Suppressor macrophage (primary cell): ENCODE data around the gene FREY1.

Experiments used
- DNase-seq, 4 experiments: peaks; one replicate each; pipeline ENCODE4 v3.0.0-alpha.2; 2020 to 2022

The FREY1 gene

DNA sequence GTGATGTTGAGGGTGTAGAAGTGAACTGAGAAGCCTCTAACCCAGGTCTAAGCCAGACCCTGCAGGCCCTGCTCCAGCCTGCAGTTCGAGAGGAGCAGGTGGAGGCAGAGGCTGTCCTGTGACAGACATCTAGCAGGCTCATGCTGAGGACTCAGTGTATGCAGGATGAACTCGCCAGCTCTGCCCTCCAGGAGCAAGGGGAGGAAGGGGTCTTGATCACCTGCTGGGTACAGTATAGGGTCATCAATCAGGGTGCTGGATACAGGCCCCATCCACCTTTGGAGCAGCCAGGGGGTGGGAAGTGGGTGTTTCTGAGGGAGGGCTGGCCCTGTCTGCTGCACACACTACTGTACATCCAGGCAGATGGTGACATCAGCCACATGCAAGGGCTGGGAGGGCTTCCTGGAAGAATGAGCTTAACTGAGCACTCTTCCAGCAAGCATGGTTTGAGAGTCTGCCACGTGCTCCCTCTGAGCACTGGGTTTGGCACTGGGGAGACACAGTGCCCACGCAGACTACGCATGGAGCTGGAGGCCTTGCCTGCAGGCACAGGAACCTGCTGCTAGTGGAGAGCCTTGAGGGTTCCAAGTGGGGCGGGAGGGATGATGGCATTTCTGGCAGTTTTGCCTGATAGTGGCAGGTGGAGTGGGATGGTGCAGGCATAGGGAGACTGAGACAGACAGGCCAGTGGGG, 12.4 kb downstream of the FREY1 start:
- no peak for DNase-seq

DNA sequence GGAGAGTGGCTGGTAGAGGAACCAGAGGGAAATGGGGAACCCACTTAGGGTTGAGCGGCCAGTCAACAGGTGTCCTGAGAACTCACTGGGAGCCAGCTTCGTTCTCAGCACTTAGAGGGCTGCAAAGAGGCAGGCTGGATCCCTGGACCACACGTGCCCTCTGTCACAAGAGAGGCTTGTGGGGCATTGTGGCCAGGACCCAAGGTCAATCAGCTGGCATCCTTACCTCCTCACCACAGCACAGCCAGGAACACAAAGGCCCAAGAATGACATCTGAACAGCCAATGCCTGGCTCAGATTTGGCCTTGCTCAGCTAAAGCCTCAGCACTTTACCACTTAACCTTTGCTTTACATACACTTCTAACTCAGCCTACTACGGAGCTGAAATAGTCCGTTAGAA, 14.2 kb downstream of the FREY1 start:
- DNase-seq: no peak

DNA sequence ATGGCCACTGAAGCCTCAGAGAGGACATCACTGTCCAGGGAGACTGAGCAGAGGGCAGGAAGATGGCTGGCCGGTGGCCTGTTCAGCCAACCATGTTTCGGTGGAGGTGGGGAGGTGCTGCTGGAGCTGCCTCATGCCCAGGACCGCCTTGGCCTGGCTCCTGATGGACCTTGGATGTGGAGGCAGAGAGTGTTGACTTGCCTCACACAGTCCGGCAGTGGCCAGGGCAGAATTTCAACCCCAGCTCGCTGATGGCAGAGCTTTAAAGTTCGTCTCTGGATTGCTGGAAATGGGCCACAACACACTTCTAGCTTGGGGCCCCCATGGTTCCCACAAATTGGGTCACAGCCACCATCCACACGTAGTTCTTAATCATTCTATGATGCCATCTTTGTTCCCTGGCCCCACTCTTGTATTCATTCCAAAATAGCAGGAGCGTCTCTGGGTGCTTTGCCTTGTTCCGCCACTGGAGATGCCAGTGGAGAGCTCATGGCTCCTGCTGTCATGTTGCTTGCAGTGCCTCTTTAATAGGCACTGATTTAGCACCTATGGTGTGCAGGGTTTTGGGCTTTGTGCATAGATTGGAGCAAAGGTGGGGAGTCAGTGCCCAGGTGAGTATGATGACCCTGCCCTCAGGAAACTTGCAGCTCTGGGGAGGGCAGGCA, 16.1 kb downstream of the FREY1 start:
- no peak for DNase-seq

DNA sequence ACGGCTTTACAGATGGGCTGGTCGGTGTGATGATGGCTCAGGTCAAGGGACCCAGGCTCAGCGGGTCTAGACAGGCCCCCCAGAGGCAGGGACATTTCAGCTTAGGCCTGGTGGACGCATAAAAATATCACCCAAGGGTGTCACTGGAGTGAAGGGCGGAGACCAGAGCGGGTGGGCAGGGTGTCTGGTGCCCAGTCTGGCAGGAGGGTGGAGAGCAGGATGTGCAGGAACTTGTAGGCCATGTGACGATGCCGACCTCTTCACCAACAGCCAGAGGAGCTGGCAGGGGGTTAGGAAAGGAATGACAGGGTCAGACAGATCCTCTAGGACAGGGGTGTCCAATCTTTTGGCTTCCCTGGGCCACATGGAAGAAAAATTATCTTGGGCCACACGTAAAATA, 17.1 kb downstream of the FREY1 start:
- no peak for DNase-seq

DNA sequence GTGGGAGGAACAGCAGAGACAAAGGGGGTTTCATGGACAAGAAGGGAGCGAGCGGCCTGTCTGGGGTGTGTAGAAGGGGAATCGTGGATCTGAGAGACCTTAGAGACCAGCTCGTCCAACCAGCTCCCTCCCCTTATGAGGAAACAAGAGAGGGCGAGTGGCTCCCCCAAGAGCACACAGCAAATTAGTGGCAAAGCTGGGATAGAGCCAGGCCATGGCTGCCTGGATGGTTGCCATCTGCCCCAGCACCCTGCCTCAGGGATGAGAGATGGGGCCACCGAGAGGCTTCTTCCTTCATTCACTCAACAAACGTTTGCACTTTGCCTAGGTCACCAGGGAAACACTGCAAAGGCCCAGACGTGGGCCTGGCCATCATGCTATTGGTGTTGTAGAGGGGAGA, 17.5 kb downstream of the FREY1 start:
- no peak for DNase-seq

DNA sequence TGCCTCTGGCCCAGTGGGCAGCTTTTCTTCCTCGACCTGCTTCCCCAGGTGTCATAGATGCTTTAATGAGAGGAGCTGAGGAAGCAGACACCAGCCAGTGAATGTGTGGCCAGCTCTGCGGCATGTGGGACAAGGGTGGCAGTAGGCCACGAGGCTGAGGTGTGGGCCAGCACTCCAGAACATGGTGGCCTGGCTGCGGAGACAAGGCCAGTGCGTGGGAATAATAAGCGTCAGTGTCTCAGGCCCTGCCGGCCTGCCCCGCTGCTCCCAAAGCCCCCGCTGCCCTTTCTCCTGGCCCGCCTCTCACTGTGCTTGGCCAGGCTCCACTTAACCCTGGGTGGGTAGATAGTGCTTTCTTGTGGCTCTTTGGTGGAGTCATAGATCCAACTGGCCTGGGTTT, 19.5 kb downstream of the FREY1 start:
- DNase-seq: no peak

DNA sequence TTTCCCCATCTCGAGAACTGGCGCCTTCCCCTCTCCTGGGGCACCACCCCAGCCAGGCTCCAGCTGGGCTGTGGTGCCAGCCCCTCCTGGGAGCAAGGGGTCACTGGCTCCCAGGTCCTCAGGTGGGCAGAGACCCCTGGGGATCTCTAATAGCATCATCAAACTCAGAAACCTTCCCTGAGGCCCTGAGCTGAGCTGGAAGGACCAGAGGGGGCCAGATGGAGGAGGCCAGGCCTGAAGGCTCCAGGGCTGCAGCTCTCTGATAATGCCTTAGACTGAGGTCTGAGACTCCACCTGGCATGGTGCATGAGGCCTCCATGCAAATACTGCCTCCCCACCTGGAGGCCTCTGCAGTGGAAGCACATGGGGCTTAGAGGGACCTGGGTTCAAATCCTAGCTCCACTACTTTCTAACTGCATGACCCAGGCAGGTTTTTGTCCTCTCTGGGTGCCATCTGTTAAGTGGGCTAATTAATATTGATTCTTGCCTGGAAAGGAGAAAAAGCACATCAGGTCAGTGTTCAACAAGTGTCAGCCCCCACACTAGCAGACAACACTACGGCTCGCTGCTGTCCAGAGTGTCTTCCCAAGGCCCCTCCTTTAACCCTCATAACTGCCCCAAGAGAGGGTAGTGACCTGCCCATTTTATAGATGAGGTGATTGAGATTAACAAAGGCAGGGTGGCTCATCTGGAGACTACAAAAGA, 20.1 kb downstream of the FREY1 start:
- no peak for DNase-seq

DNA sequence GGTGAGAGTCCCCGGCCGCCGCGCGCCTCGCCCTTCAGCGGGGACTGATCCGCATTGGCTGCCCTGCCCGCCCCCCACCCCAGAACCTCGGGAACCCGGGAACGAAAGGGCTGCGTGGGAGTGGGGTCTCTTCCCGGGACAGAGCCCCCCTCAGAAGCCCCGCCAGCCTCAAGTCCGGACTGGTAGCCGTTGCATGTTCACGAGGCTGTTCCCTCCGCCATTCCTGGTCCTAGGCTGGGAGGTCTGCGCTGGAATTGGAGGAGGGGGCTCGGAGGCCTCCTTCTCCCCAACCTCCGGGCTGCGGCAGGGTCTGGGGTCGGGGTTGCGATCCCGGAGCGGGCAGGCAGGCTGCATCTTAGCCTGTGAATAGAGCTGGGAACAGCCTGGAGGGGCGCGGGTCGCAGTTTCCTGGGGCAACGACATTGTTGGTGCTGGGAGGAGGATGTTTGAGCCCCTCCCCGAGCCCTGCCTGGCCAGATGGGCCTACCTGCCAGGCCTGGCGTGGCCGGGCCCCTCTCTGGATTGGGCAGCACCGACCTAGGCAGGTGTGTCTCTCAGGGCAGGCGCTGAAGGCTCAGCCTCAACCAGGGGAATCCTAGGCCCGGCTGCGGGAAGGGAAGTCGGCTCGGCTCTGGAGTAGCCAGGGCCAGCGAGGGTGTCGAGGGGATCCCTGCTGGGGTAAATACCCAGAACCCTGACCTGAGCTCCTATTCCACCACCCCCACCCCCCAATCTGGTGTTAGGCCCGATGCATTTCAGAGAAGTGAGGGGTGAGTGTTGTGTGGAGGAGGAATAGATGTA, 20.9 kb downstream of the FREY1 start:
- no peak for DNase-seq

DNA sequence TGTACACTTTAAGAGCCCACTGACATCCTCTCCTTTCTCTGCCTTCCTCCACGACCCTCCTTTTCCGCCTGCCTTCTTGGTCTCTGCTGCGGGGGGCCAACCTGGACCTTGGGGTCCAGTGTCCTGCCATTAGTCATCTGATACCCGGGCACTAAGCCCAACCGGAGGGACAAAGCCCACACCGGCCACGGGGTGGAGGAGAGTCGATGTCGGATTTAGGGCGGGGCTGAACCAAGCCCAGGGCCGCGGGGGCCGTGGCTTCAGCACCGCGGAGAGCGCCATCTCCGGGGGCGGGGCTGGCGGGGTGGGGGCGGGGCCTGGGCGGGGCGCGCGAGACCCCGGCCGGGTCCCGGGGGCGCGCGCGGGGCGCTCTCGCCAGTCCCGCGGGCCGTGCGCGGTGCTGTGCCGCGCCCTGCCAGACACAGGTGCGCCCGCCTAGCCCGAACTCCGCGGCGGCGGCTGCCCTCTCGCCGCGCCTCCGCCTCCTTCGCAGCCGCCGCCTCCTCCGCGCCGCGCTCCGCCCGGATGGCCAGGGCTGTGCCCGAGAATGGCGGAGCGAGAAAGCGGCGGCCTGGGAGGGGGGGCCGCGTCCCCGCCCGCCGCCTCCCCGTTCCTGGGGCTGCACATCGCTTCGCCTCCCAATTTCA, 21.7 kb downstream of the FREY1 start, which contains the start of gene MAPK8IP1:
Gene MAPK8IP1, plus strand, starts transcription at position 378 of the 647 bp plus-strand sequence. Its CDS starts 170 bp downstream, at position 548.
- peak; percentile 46 to 79 (median 58) for DNase-seq

DNA sequence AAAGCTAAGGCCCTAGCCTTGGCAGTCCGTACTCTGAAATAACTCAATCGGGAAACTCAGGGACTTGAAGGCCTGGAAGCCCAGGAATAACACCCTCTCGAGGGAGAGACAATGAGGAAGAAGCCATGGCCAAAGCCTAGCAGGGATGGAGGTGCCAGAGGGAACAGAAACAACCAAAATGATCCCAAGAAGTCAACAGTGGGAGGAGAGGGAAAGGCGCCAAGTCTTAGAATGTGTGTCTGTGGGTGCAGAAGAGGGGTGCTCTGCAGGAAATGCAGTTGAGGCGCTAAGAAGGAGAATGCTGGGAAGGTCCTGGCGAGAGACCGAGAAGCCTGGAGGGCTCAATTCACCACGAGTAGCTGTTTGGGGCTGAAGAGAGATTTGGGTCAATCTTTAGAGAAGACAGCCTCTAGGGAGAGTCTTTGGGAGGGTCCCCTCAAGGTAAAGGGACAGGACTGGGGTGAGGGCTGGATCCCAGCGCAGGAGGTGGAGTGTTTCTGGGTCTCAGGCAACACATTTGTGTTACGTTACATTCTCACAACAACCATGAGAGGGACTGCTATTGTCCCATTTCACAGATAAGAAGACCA, 22.4 kb downstream of the FREY1 start:
- no peak for DNase-seq

DNA sequence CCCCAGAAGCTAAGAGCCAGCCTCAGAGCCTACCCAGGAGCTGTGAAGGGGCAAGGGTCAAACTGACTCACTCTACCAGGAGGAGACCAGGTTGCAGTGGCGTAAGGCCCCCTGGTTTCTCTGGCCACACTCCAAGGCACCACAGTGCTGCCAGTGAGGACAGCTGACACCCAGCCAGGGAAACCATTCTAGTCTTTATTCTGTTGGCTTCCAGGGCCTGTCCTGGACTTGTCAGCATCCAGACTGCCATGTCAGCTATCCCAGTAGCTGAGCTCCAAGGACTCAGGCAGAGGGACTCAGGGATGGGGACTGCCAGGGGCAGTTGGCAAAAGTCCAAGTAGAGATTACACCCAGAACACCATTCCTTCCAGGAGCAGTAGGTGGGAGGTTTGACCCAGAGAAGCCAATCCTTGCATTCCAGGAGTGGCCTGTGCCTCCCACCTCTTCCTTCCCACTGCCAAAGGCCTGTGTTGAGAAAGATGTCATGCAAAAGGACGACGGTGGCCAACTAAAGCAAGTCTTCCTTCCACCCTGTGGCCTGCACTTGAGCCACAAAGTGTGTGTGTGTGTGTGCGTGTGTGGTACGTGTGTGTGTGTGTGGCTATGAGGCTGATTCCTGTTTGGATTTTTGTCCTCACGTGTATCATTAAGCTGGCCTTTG, 25.2 kb downstream of the FREY1 start:
- DNase-seq: peak in 2 of 4 experiments; percentile 19 to 22

DNA sequence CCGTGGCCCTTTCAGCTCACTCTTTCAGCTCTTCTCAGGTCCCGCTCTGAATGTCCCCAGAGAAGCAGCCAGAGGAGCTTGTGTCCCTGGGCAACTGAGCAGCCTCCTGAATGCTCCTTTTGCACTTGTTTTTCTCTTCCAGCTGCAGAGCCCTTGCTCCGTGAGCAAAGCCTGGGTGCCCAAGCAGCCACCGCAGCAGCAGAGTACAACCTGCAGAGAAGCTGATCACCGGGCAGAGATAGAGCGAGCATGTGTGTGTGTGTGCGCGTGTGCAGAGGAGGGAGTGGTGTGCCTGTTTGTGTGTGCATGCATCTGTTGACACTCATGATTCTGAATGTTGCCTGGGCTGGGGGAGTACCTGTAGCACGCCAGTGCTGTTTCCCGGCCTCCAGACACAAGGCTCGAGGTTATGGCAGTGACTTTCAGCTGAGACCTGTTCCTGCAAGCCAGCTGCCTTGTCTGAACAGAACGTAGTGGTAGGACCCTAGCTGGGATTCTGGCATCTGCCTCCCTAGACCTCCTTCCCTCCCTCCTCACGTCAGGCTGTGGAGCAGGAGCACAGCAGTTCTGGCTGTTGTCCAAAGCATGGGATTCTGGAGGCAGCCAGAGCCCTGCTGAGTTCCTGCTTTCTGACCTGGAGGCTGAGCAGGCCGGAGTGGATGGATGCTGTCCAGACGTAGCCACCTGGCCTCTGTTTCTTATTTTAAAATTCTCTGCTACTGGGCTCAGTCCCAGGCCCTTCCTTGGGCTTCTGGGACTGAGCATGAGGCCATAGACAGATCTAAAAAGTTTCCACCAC, 26.1 kb downstream of the FREY1 start:
- no peak for DNase-seq

DNA sequence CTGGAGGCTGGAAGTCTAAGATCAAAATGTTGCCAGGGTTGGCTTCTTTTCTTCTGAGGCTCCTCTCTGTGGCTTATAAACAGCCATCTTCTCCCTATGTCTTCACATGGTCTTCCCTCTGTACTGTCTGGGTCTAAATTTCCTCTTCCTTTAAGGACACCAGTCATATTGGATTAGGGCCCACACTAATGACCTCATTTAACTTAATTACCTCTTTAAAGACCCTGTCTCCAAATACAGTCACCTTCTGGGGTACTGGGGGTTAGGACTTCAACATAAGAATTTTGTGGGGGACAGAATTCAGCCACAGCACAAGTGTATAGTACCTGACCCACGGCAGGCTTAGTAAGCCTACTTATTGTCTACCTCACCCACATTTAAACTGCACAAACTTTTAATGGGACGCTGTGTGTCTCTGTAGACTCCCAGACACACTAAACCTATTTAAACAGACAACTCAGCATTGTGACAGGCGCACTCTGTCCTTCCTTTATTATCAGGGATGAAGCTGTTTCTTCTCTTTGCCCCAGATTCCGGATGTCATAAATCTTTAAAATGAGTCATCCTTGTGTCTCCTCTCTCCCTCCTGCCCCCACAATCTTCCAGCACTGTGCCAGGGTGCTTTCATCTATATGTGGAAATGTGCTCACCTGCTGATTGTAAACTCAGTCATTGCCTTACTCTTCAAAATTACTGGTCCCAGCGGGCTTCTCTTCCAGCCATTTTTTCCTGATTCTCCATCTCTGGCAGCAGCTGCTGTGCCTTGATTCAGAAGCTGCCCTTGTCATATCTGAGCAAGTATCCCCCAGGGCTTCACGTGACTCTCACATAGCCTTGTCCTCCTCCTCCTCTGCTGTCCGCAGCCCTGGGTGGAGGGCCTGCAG, 27.0 kb downstream of the FREY1 start:
- peak in 1 of 4 experiments; percentile 9 for DNase-seq

DNA sequence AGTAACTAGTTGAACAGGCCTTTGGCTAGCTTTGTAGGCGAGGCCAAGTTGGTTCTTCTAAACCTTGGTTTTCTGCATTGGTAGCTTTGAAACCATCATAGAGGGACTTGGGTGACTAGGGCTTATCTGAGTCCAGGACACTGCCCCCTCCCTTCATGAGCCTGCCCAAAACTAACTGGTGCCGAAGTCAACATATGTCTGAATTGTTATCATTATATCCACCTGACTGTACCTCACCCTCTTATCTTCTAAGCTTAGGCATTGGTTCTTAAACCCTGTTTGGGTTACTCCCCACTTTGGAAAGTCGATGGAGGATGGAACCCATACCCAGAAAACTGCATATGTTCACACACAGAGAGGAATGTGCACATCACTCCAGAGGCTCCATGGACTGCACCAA, 29.2 kb downstream of the FREY1 start:
- no peak for DNase-seq

DNA sequence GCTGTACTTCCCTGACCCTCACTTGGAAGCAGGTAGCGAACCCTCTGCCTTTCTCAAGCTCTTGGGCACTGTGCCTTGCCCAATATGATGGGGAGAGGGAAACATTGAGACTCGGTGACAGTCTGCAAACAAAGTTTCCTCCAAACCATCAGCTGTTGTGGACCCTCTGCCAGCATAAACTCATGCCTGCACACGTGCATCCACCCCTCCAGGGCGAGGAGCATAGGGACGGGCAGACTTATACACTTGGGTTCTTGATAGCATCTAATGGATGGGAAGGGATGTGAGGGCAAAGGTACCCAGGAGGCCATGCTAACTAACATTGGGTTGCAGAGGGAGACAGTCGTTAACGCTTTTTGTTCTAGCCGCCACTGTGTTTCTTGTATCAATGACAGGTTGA, 29.9 kb downstream of the FREY1 start:
- DNase-seq: no peak

DNA sequence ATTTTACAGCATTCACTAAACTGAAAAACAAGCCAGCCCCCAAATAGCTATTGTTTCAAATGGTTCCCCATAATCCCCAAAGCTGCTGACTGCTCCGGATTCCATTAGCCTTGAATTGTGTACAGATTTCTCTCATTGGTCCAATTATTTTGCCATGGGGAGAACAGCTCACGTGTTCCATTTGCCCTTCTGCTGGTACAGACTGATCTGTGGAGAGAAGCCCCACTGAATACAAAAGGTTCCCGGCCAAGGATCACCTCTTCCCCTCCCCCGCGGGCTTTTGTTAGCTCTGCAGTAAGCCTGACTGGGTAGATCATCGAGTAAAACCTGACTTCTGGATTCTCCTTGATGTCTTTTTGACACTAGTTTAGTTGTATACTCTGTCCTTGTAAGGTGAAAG, 30.7 kb downstream of the FREY1 start:
- no peak for DNase-seq

DNA sequence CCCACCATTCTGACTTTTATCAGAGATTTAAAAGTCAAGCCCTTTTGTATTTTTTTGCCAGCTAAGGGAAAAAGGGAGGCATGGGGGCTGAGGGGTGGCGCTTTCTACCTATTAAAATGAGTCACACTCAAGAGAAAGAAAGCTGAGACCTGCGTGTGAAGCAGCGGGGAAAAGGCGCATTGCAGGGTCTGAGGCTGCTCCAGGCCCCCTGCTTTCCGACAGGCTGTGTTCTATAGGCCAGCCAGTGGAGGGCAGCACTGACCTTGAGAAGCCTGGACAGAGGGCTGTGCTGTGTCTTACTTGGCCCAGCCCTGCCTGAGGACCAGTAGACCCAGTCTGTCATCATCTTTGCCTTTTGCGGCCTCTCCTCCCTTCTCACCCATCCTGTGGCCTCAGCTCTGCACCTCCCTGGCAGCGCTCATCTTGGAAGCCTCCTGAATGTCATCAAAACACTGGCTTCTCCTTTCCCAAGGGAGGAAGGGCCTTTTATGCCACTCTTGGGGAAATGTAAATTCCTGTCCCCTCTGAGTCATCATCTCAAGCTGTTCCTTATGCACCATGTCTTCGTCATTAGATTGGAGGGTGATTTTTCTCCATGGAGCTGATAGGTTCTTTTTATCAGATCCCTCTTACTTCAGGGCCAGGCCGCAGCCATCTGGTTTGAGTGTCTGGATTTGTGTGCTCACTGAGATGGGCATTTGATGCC, 34.3 kb downstream of the FREY1 start:
- peak; percentile 40 to 62 (median 55) for DNase-seq

DNA sequence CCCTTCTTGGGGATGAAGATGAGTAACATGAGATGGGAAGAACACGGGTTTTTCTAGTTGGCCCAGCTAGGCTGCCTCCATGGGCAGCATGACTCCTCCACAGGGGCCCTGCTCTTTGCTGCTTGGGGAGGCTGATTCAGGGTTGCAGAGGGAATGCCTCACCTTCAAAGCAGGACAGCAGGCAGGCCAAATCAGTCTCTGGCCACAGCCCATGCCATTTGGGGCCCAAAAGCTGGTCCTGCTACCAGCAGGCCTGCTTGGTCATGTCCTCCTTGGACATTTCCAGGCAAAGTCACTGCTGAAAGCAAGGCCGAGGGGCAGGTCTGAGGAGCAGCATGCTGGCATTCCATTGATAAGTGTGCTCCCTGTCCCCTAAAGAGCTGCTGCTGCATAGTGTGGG, 35.4 kb downstream of the FREY1 start:
- no peak for DNase-seq

DNA sequence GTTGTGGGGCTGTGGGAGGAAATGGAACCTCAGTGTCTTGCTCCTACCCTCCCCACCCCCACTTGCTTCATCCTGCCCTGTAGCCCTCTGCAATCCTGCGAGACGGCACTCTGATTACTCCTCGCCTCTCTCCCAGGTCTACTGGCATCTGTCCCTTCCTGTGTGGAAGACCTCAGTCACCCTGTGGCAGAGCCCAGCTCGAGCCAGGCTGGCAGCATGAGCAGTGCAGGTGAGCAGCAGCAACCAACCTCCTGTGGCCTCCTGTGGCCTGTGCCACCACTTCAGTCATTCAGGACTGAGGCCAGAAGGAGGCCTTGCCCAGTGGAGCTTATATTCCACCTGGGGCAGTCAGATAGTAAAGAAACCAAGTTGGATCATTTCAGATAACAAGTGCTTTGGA, 36.4 kb downstream of the FREY1 start:
- DNase-seq: no peak
